KBM-7 (cell line): ENCODE measurements around the gene PTPRR.
A peak's percentile ranks its signal among the peaks of the same experiment; 100 is the strongest.

Experiments used
- DNase-seq: peaks from one replicate; pipeline ENCODE4 v3.0.0-alpha.2; 2015
- in situ Hi-C: fragments of 300-500 bp; cut with MboI; formaldehyde crosslinking; loops from 2 replicates; pipeline ENCODE4 v1.14.3; 2020; ENCODE audit warnings: low sequenced_read_pairs, low pct_unique_long_range_greater_than_20kb, mixed read lengths

PTPRR gene

GRCh38 chr12:70919176-70919575, 1.4 kb downstream of the PTPRR start:
- in situ Hi-C loops = no loop called here
- DNase-seq = no peak

- no peak for DNase-seq
- in situ Hi-C loops = no loop called here
Observed at GRCh38 chr12:70918321-70918720, 2.2 kb downstream of the PTPRR start.

GRCh38 chr12:70910666-70911065, 9.9 kb downstream of the PTPRR start:
- in situ Hi-C loops = no loop called here
- no peak for DNase-seq

- no peak for DNase-seq
- in situ Hi-C loops = no loop called here
Observed at GRCh38 chr12:70908978-70909377, 11.6 kb downstream of the PTPRR start.

- no peak for DNase-seq
- in situ Hi-C loops = no loop called here
Observed at GRCh38 chr12:70907412-70907811, 13.1 kb downstream of the PTPRR start.

GRCh38 chr12:70895956-70896355, 24.6 kb downstream of the PTPRR start:
- DNase-seq = no peak
- in situ Hi-C loops = no loop called here

- no peak for DNase-seq
- in situ Hi-C loops = no loop called here
Observed at GRCh38 chr12:70892593-70892992, 27.9 kb downstream of the PTPRR start.

GRCh38 chr12:70890895-70891832, 29.4 kb downstream of the PTPRR start:
- in situ Hi-C loops = no loop called here
- DNase-seq = no peak

GRCh38 chr12:70885956-70886355, 34.6 kb downstream of the PTPRR start:
- in situ Hi-C loops = no loop called here
- no peak for DNase-seq

- DNase-seq = no peak
- in situ Hi-C loops = no loop called here
Observed at GRCh38 chr12:70883855-70884254, 36.7 kb downstream of the PTPRR start.

GRCh38 chr12:70880744-70881143, 39.8 kb downstream of the PTPRR start:
- in situ Hi-C loops = no loop called here
- no peak for DNase-seq

- in situ Hi-C loops = no loop called here
Observed at GRCh38 chr12:70876952-70877351, 43.6 kb downstream of the PTPRR start.

GRCh38 chr12:70875628-70876027, 44.9 kb downstream of the PTPRR start:
- no peak for DNase-seq
- in situ Hi-C loops = no loop called here

More at GRCh38 chr12:70876952-70877351, 43.6 kb downstream of the PTPRR start:
- DNase-seq = no peak

GRCh38 chr12:70854881-70855568, 65.5 kb downstream of the PTPRR start:
- DNase-seq = no peak
- in situ Hi-C loops = no loop called here

- in situ Hi-C loops = no loop called here
Observed at GRCh38 chr12:70854138-70854537, 66.4 kb downstream of the PTPRR start.

GRCh38 chr12:70853326-70853725, 67.2 kb downstream of the PTPRR start:
- no peak for DNase-seq
- in situ Hi-C loops = no loop called here

More at GRCh38 chr12:70854138-70854537, 66.4 kb downstream of the PTPRR start:
- no peak for DNase-seq

GRCh38 chr12:70852416-70853150, 68.0 kb downstream of the PTPRR start:
- DNase-seq = no peak
- in situ Hi-C loops = no loop called here

GRCh38 chr12:70849265-70849960, 71.1 kb downstream of the PTPRR start:
- in situ Hi-C loops = no loop called here
- peak; percentile 9 for DNase-seq

- no peak for DNase-seq
- in situ Hi-C loops = no loop called here
Observed at GRCh38 chr12:70847871-70848270, 72.7 kb downstream of the PTPRR start.
